Mesendoderm (in vitro differentiated cells): ENCODE data around the gene STK32A.
A peak's percentile ranks its signal among the peaks of the same experiment; 100 is the strongest.
"Not testable (repeated sequence)": the region's sequence is repeated elsewhere in the genome, so short reads cannot be mapped to it uniquely, and the experiment has no call there.

Experiments used
- DNase-seq: peaks from one replicate; pipeline ENCODE4 v3.0.0; 2013
- H2AK5ac ChIP-seq: 2 replicates; pipeline ENCODE4 v1.6.1; 2013; ENCODE audit warnings: low read length, inconsistent platforms
- H2BK120ac ChIP-seq: 2 replicates; pipeline ENCODE4 v1.6.1; 2013; ENCODE audit warnings: low read depth, mild to moderate bottlenecking, low read length, moderate library complexity, mixed read lengths
- H2BK15ac ChIP-seq: replicated peaks from 2 replicates; pipeline ENCODE4 v1.6.1; 2013; ENCODE audit warnings: low read depth, mild to moderate bottlenecking, moderate library complexity
- H2BK5ac ChIP-seq: 2 replicates; pipeline ENCODE4 v1.6.1; 2013; ENCODE audit warnings: low read length, inconsistent platforms
- H3K18ac ChIP-seq: 2 replicates; pipeline ENCODE4 v1.6.1; 2013; ENCODE audit warnings: mild to moderate bottlenecking, low read length, mixed read lengths
- H3K23ac ChIP-seq: one replicate; pipeline ENCODE4 v1.6.1; 2013; ENCODE audit warnings: low read length
- H3K27ac ChIP-seq: 2 replicates; pipeline ENCODE4 v1.5.1; 2013; ENCODE audit warnings: low read depth, mild to moderate bottlenecking, inconsistent platforms, low read length, moderate library complexity
- H3K27me3 ChIP-seq: 2 replicates; pipeline ENCODE4 v1.6.1; 2013; ENCODE audit warnings: low read length, control low read depth, mild to moderate bottlenecking, inconsistent platforms; ENCODE audit not compliant: insufficient read depth, poor library complexity
- H3K36me3 ChIP-seq: 2 replicates; pipeline ENCODE4 v1.6.1; 2013; ENCODE audit warnings: low read length, inconsistent platforms; ENCODE audit not compliant: control insufficient read depth, insufficient read depth
- H3K4ac ChIP-seq: one replicate; pipeline ENCODE4 v1.6.1; 2013; ENCODE audit warnings: low read depth, mild to moderate bottlenecking, low read length, moderate library complexity
- H3K4me1 ChIP-seq: 2 replicates; pipeline ENCODE4 v1.6.1; 2013; ENCODE audit warnings: low read depth, low read length, inconsistent platforms; ENCODE audit not compliant: control insufficient read depth
- H3K4me2 ChIP-seq: 2 replicates; pipeline ENCODE4 v1.6.1; 2013; ENCODE audit warnings: low read length
- H3K4me3 ChIP-seq: 2 replicates; pipeline ENCODE4 v1.5.1; 2013; ENCODE audit warnings: mild to moderate bottlenecking, low read length
- H3K56ac ChIP-seq: one replicate; pipeline ENCODE4 v1.6.1; 2013; ENCODE audit warnings: low read length
- H3K79me1 ChIP-seq: 2 replicates; pipeline ENCODE4 v1.6.1; 2013; ENCODE audit warnings: low read length, inconsistent platforms
- H3K79me2 ChIP-seq: 2 replicates; pipeline ENCODE4 v1.6.1; 2013; ENCODE audit warnings: mild to moderate bottlenecking, low read length; ENCODE audit not compliant: control insufficient read depth, insufficient read depth
- H3K9ac ChIP-seq: 2 replicates; pipeline ENCODE4 v1.6.1; 2013; ENCODE audit warnings: low read length, inconsistent platforms
- H4K5ac ChIP-seq: one replicate; pipeline ENCODE4 v1.6.1; 2013; ENCODE audit warnings: low read length
- H4K8ac ChIP-seq: one replicate; pipeline ENCODE4 v1.6.1; 2013; ENCODE audit warnings: low read depth, mild to moderate bottlenecking, control low read depth, low read length, moderate library complexity
- WGBS: extraction: QIAGEN DNeasy Blood & Tissue Kit; methylation state at CpG from one replicate; pipeline ENCODE4 v1.1.7; 2013; ENCODE audit warnings: low lambda C conversion rate, missing lambda C conversion rate; ENCODE audit not compliant: insufficient coverage; ENCODE audit errors: extremely low coverage; 5-methylcytosine and 5-hydroxymethylcytosine counted together

Gene STK32A

DNA sequence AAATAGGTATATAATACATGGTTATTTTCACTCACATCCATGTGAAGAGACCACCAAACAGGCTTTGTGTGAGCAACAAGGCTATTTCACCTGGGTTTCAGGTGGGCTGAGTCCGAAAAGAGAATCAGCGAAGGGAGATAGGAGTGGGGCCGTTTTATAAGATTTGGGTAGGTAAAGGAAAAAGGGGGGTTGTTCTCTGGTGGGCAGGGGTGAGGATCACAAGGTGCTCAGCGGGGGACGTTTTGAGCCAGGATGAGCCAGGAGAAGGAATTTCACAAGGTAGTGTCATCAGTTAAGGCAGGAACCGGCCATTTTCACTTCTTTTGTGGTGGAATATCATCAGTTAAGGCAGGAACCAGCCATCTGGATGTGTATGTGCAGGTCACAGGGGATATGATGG is 132.6 kb downstream of the STK32A start:
- not testable (repeated sequence) for H3K23ac ChIP-seq, H2BK120ac ChIP-seq, H3K4me1 ChIP-seq, H3K79me1 ChIP-seq, H4K8ac ChIP-seq, H3K18ac ChIP-seq, H3K36me3 ChIP-seq, H3K79me2 ChIP-seq, H3K27me3 ChIP-seq, H2BK5ac ChIP-seq, H2AK5ac ChIP-seq, H3K9ac ChIP-seq, H4K5ac ChIP-seq, H3K4ac ChIP-seq, H3K4me3 ChIP-seq, H2BK15ac ChIP-seq, H3K4me2 ChIP-seq
- Histone ChIP-seq H3K27ac (peak overlapping the region; percentile 6), H3K56ac (peak overlapping the region; percentile 17)
- no CpG with 5 or more reads among the region's 6 CpGs for WGBS
- peak; percentile 78 for DNase-seq

DNA sequence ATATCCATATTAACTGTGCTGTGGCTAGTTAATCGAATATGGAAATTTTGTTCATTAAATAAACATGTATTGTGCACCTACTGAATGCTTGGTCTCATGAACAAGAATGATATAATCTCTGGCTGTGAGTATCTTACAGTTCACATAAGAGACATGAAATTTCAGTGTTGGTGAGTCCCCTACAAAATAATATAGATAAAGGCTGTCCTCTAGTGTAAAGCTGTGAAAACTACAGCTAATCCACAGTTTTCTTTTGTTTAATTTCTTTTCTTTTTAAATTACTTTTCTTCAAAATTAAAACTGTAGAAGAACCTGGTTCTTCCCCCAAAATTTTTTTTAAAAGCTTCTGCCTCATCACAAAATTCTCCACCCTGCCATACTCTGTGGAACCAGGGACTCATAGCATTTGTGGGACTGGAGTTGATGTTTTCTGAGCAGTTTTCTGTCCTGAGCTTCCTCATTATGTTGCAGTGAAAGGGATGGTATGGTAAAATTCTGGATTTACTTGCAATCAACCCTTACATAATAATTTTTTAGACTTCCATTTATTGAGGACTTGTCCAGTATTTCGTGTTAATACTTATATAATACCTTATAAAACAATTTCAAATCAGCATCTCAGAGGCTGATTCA is 135.0 kb downstream of the STK32A start:
- Histone ChIP-seq H3K56ac (peak overlapping the region; percentile 49), H3K79me2 (no peaks in the 10 kb centered on the region), H3K4ac (no peak overlapping the region), H3K9ac (no peak overlapping the region), H2BK120ac (no peak overlapping the region), H3K4me2 (no peak overlapping the region), H2BK5ac (no peak overlapping the region), H2BK15ac (peak overlapping the region; percentile 96), H4K8ac (no peak overlapping the region), H2AK5ac (no peak overlapping the region), H3K23ac (no peak overlapping the region), H4K5ac (no peak overlapping the region), H3K79me1 (no peaks in the 10 kb centered on the region), H3K27me3 (no peaks in the 10 kb centered on the region), H3K4me3 (no peak overlapping the region), H3K4me1 (peaks cover 7% of the 10 kb centered on the region), H3K18ac (no peak overlapping the region), H3K36me3 (no peaks in the 10 kb centered on the region), H3K27ac (no peak overlapping the region)
- WGBS: no CpG with 5 or more reads among the region's 2 CpGs
- no peak for DNase-seq

DNA sequence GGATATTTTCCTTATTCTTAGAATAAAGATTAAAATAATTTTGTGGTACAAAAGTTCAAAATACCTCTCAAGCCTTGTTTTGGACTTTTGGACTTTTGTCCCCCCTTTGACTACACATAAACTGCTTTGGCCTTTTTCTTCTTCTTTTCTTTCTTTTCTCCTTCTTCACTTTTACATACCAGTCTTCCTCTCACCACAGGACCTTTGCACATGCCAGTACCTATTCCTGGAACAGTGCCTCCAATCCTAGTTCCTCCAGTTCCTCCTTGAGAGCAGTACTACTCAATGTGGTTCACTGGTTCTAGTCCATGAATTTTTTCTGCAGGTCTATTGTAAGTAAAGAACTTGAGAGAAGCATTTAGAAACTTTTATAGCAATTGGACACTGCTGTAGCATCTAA is 136.5 kb downstream of the STK32A start:
- Histone ChIP-seq H3K23ac (no peak overlapping the region), H3K18ac (no peak overlapping the region), H2BK15ac (peak overlapping the region; percentile 2), H3K79me2 (no peaks in the 10 kb centered on the region), H3K4me1 (peaks cover 2% of the 10 kb centered on the region), H3K56ac (no peak overlapping the region), H2AK5ac (no peak overlapping the region), H3K4me2 (no peak overlapping the region), H3K27ac (no peak overlapping the region), H2BK120ac (no peak overlapping the region), H3K79me1 (no peaks in the 10 kb centered on the region), H3K9ac (no peak overlapping the region), H3K27me3 (no peaks in the 10 kb centered on the region), H4K5ac (no peak overlapping the region), H4K8ac (no peak overlapping the region), H2BK5ac (no peak overlapping the region), H3K4ac (no peak overlapping the region), H3K4me3 (no peak overlapping the region), H3K36me3 (no peaks in the 10 kb centered on the region)
- no peak for DNase-seq

DNA sequence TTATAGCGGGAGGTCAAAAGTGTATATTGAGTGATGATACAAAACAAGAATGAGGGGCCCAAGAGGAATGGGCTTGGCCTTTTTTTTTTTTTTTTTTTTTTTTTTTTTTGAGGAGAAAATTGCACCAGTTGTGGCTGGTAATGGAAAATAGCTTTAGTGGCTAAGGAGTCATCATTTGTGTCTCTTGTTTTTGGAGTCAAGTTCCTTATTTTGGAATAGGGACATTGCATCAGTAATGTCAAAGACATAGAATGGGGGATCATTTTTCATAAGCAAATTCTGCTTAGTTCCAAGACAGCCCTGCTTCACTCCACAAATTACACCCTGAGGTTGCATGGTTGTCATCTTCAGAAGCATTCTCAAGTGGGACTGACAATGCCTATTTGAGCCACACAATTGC is 137.4 kb downstream of the STK32A start:
- H4K5ac ChIP-seq: no peak overlapping the region
- WGBS: no CpG with 5 or more reads among the region's 1 CpG
- H3K4me2 ChIP-seq: no peak overlapping the region

DNA sequence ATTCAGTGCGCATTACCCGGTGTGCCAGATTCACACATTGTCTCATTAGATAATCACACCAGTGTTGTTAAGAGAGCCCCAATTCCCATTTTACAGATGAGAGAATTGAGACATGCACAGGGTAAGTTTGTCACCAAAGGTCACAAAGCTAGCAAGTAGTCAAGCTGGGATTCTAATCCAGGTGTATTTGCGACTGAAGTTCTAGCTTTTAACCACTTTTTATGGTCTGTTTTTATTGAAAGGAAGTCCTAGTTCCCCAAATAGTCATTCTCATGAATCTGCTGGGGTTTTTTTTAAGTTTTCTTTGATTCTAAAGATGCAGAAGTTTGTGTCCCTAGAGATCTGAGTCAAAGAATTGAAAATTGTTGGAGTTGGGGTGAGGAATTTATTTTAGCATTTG is 138.5 kb downstream of the STK32A start:
- H3K79me2 ChIP-seq: no peaks in the 10 kb centered on the region
- H2BK5ac ChIP-seq: peak overlapping the region; percentile 20
- H3K79me1 ChIP-seq: no peaks in the 10 kb centered on the region
- no peak overlapping the region for H3K4me3 ChIP-seq
- H2BK15ac ChIP-seq: no peak overlapping the region
- no peak overlapping the region for H3K23ac ChIP-seq
- H3K36me3 ChIP-seq: no peaks in the 10 kb centered on the region
- H2AK5ac ChIP-seq: no peak overlapping the region
- no peak overlapping the region for H4K8ac ChIP-seq
- no peak overlapping the region for H3K9ac ChIP-seq
- no peak overlapping the region for H2BK120ac ChIP-seq
- H3K4me1 ChIP-seq: peaks cover 2% of the 10 kb centered on the region
- H3K27ac ChIP-seq: no peak overlapping the region
- H3K27me3 ChIP-seq: no peaks in the 10 kb centered on the region
- no peak for DNase-seq
- H3K56ac ChIP-seq: no peak overlapping the region
- no peak overlapping the region for H4K5ac ChIP-seq
- no peak overlapping the region for H3K4me2 ChIP-seq
- no CpG with 5 or more reads among the region's 3 CpGs for WGBS
- no peak overlapping the region for H3K4ac ChIP-seq
- H3K18ac ChIP-seq: no peak overlapping the region

More for the DNA sequence above, 137.4 kb downstream of the STK32A start:
- Histone ChIP-seq H2BK120ac (no peak overlapping the region), H3K36me3 (no peaks in the 10 kb centered on the region), H3K79me2 (no peaks in the 10 kb centered on the region), H3K27ac (no peak overlapping the region), H3K23ac (peak overlapping the region; percentile 34), H3K27me3 (no peaks in the 10 kb centered on the region), H3K4me3 (no peak overlapping the region), H2BK15ac (no peak overlapping the region), H3K4me1 (peaks cover 2% of the 10 kb centered on the region), H3K56ac (no peak overlapping the region), H2BK5ac (no peak overlapping the region), H3K4ac (no peak overlapping the region), H4K8ac (no peak overlapping the region), H2AK5ac (no peak overlapping the region), H3K9ac (no peak overlapping the region), H3K18ac (no peak overlapping the region), H3K79me1 (no peaks in the 10 kb centered on the region)
- DNase-seq: no peak

DNA sequence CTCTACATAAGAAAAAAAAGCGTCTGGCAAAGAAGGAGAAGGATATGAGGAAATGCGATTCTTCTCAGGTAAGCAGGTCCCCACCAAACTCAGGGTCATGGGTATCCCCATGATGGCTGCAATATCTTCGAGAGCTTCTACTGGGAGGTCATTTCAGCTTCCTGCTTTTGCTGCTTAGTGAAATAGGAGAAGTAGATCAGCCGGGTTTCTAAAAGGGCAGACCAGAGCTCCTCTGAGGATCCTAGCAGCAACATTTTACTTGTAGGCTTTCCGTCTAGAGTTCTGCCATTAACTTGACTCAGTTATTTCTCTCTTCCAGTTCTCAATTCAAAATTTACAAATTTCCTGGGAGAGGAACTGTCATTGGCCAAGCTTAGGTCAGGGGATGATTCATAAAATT is 140.3 kb downstream of the STK32A start:
- no peak for DNase-seq
- no peak overlapping the region for H2BK5ac ChIP-seq
- H3K27ac ChIP-seq: no peak overlapping the region
- H3K4me1 ChIP-seq: peaks cover 2% of the 10 kb centered on the region
- H3K79me1 ChIP-seq: no peaks in the 10 kb centered on the region
- peak overlapping the region; percentile 85 for H2BK15ac ChIP-seq
- H4K5ac ChIP-seq: no peak overlapping the region
- H4K8ac ChIP-seq: no peak overlapping the region
- H3K27me3 ChIP-seq: no peaks in the 10 kb centered on the region
- H3K56ac ChIP-seq: no peak overlapping the region
- H3K23ac ChIP-seq: no peak overlapping the region
- H3K4me2 ChIP-seq: no peak overlapping the region
- no peaks in the 10 kb centered on the region for H3K79me2 ChIP-seq
- H2BK120ac ChIP-seq: no peak overlapping the region
- H3K18ac ChIP-seq: peak overlapping the region; percentile 51
- H3K4me3 ChIP-seq: no peak overlapping the region
- H3K36me3 ChIP-seq: no peaks in the 10 kb centered on the region
- no peak overlapping the region for H3K4ac ChIP-seq
- no peak overlapping the region for H3K9ac ChIP-seq
- H2AK5ac ChIP-seq: no peak overlapping the region
- WGBS: no CpG with 5 or more reads among the region's 5 CpGs
